ENCODE data around the gene KRT4.

- TF ChIP-seq CTCF (IDR thresholded peaks at IDR 0.05) (no peak), POLR2A (IDR thresholded peaks at IDR 0.05) (no peak), POLR2AphosphoS5 (IDR thresholded peaks at IDR 0.05) (no peak)
These were observed 14.7 kb upstream of the KRT4 start for GRCh38 chr12:52828591-52829021.
